ENCODE results near the gene CTSO.
A peak's percentile ranks its signal among the peaks of the same experiment; 100 is the strongest.

Gene CTSO

GRCh38 chr4:155953151-155954117 is at the start of gene CTSO:
Gene CTSO (minus strand): TSS chr4:155953866. CDS start chr4:155953847, 19 bp downstream.
- peak; percentile 47 for DNase-seq

GRCh38 chr4:156000491-156000890 is 46.8 kb upstream of the CTSO start:
- DNase-seq = no peak

- DNase-seq = no peak
These were observed 46.1 kb upstream of the CTSO start for GRCh38 chr4:155999725-156000124.

- DNase-seq = no peak
These were observed 41.4 kb upstream of the CTSO start for GRCh38 chr4:155995069-155995468.

GRCh38 chr4:155984106-155984797 is 30.6 kb upstream of the CTSO start:
- no peak for DNase-seq

GRCh38 chr4:155982736-155983385 is 29.2 kb upstream of the CTSO start:
- no peak for DNase-seq

- no peak for DNase-seq
These were observed 25.1 kb upstream of the CTSO start for GRCh38 chr4:155978810-155979209.

- no peak for DNase-seq
These were observed 21.8 kb upstream of the CTSO start for GRCh38 chr4:155975511-155975910.

GRCh38 chr4:155974996-155975395 is 21.3 kb upstream of the CTSO start:
- DNase-seq = no peak

- DNase-seq = no peak
These were observed 20.7 kb upstream of the CTSO start for GRCh38 chr4:155974476-155974749.

- no peak for DNase-seq
These were observed 20.2 kb upstream of the CTSO start for GRCh38 chr4:155973639-155974475.

- DNase-seq = no peak
These were observed 18.4 kb upstream of the CTSO start for GRCh38 chr4:155972098-155972497.

GRCh38 chr4:155966731-155967395 is 13.2 kb upstream of the CTSO start:
- DNase-seq = no peak

GRCh38 chr4:155966171-155966570 is 12.5 kb upstream of the CTSO start:
- no peak for DNase-seq

GRCh38 chr4:155964016-155964891 is 10.6 kb upstream of the CTSO start:
- DNase-seq = no peak

GRCh38 chr4:155962767-155963166 is 9.1 kb upstream of the CTSO start:
- DNase-seq = no peak

GRCh38 chr4:155961575-155961974 is 7.9 kb upstream of the CTSO start:
- DNase-seq = no peak

- DNase-seq = no peak
These were observed 6.9 kb upstream of the CTSO start for GRCh38 chr4:155960522-155960921.

- DNase-seq = no peak
These were observed 5.8 kb upstream of the CTSO start for GRCh38 chr4:155959417-155959816.

GRCh38 chr4:155956461-155956860 is 2.8 kb upstream of the CTSO start:
- no peak for DNase-seq

- no peak for DNase-seq
These were observed 1.3 kb upstream of the CTSO start for GRCh38 chr4:155954939-155955338.
